IMR-90 (cell line): Measurements from ENCODE around the gene TGDS. TPM values are rescaled to one million over a fixed set of nuclear protein-coding genes. Genes with fewer than 3 reads are reported as not detected.

Experiments
- ATAC-seq: fragments of 200-7000 bp; cut with Tn5 transposase; 2 replicates; pipeline ENCODE4 v1.9.1; 2020; ENCODE audit warnings: low read depth, mild to moderate bottlenecking, moderate library complexity
- BruUV-seq: library from RNA; stranded (reverse); fragments of 400-500 nt; replicated peaks from 2 replicates; lab custom pipeline; 2021; lab: Mats Ljungman, UMichigan
- CTCF ChIA-PET: fragments of 300-600 bp; formaldehyde crosslinking; extraction: SDS; loops from one replicate; lab custom pipeline; 2021; ENCODE audit warnings: antibody characterized with exemption; lab: Yijun Ruan, JAX
- POLR2A ChIA-PET: fragments of 300-600 bp; sonication (Branson Sonifier 250); formaldehyde crosslinking; loops from one replicate; lab custom pipeline; 2022; ENCODE audit warnings: antibody characterized with exemption; ENCODE audit not compliant: unreplicated experiment; lab: Charles Lee
- DNase-seq: peaks from one replicate; pipeline ENCODE4 v3.0.0; 2013
- H2AFZ ChIP-seq: replicated peaks from 2 replicates; pipeline ENCODE3; 2013; ENCODE audit warnings: low read length, mild to moderate bottlenecking; ENCODE audit not compliant: poor library complexity
- H2AK5ac ChIP-seq: 2 replicates; pipeline ENCODE4 v1.6.1; 2013; ENCODE audit warnings: low read depth, low read length, inconsistent platforms
- H2AK9ac ChIP-seq: replicated peaks from 2 replicates; pipeline ENCODE3; 2013; ENCODE audit warnings: mild to moderate bottlenecking, low read depth, low read length, moderate library complexity; ENCODE audit not compliant: poor library complexity
- H2BK120ac ChIP-seq: 2 replicates; pipeline ENCODE4 v1.6.1; 2013; ENCODE audit warnings: low read depth, low read length, inconsistent platforms
- H2BK15ac ChIP-seq: 3 replicates; pipeline ENCODE4 v1.6.1; 2013; ENCODE audit warnings: low read depth, low read length, inconsistent platforms
- H2BK20ac ChIP-seq: 2 replicates; pipeline ENCODE4 v1.6.1; 2013; ENCODE audit warnings: low read depth, mild to moderate bottlenecking, inconsistent platforms, low read length, moderate library complexity
- H2BK5ac ChIP-seq: 2 replicates; pipeline ENCODE4 v1.6.1; 2013; ENCODE audit warnings: mild to moderate bottlenecking, low read depth, low read length, inconsistent platforms; ENCODE audit not compliant: poor library complexity, severe bottlenecking
- H3K14ac ChIP-seq: replicated peaks from 2 replicates; pipeline ENCODE4 v1.6.1; 2013; ENCODE audit warnings: low read depth, low read length, inconsistent platforms
- H3K18ac ChIP-seq: 2 replicates; pipeline ENCODE4 v1.6.1; 2013; ENCODE audit warnings: low read depth, low read length, control low read depth
- H3K23ac ChIP-seq: 2 replicates; pipeline ENCODE4 v1.6.1; 2013; ENCODE audit warnings: low read depth, low read length, inconsistent platforms
- H3K27ac ChIP-seq: 2 replicates; pipeline ENCODE4 v1.5.1; 2013; ENCODE audit warnings: mild to moderate bottlenecking, control low read depth, low read length; ENCODE audit not compliant: insufficient read depth
- H3K27me3 ChIP-seq: 2 replicates; pipeline ENCODE4 v1.6.1; 2013; ENCODE audit warnings: low read length; ENCODE audit not compliant: control insufficient read depth, insufficient read depth
- H3K36me3 ChIP-seq: 2 replicates; pipeline ENCODE4 v1.6.1; 2013; ENCODE audit warnings: low read length, mixed read lengths; ENCODE audit not compliant: control insufficient read depth, insufficient read depth
- H3K4ac ChIP-seq: 2 replicates; pipeline ENCODE4 v1.6.1; 2013; ENCODE audit warnings: low read depth, low read length, inconsistent platforms
- H3K4me1 ChIP-seq: 2 replicates; pipeline ENCODE4 v1.6.1; 2013; ENCODE audit warnings: low read length, mixed read lengths; ENCODE audit not compliant: control insufficient read depth, insufficient read depth
- H3K4me2 ChIP-seq: 2 replicates; pipeline ENCODE4 v1.6.1; 2013; ENCODE audit warnings: low read depth, mild to moderate bottlenecking, control low read depth, low read length, moderate library complexity
- H3K4me3 ChIP-seq: 2 replicates; pipeline ENCODE4 v1.5.1; 2013; ENCODE audit warnings: low read depth, mild to moderate bottlenecking, control low read depth, low read length, moderate library complexity; ENCODE audit not compliant: insufficient read depth
- H3K56ac ChIP-seq: 2 replicates; pipeline ENCODE4 v1.6.1; 2013; ENCODE audit warnings: low read length, inconsistent platforms; ENCODE audit not compliant: insufficient read depth; ENCODE audit errors: extremely low read depth
- H3K79me1 ChIP-seq, 2 experiments: 2 replicates each; pipeline ENCODE4 v1.6.1; 2013; ENCODE audit warnings: low read length in 2 of 2, inconsistent platforms in 1 of 2, low read depth in 1 of 2
- H3K9ac ChIP-seq: 2 replicates; pipeline ENCODE4 v1.6.1; 2013; ENCODE audit warnings: low read depth, low read length, control low read depth
- H3K9me1 ChIP-seq: 2 replicates; pipeline ENCODE4 v1.6.1; 2013; ENCODE audit warnings: low read length, inconsistent platforms; ENCODE audit not compliant: insufficient read depth
- H3K9me3 ChIP-seq: 2 replicates; pipeline ENCODE4 v1.6.1; 2013; ENCODE audit warnings: low read length; ENCODE audit not compliant: control insufficient read depth, insufficient read depth
- H4K20me1 ChIP-seq: 2 replicates; pipeline ENCODE4 v1.6.1; 2013; ENCODE audit warnings: low read length, inconsistent platforms; ENCODE audit not compliant: insufficient read depth
- H4K5ac ChIP-seq: 2 replicates; pipeline ENCODE4 v1.6.1; 2013; ENCODE audit warnings: mild to moderate bottlenecking, low read depth, low read length, control low read depth
- H4K8ac ChIP-seq, 2 experiments: 2 replicates each; pipeline ENCODE4 v1.6.1; 2013; ENCODE audit warnings: low read depth in 2 of 2, low read length in 2 of 2, control low read depth in 1 of 2, inconsistent platforms in 1 of 2
- H4K91ac ChIP-seq: 2 replicates; pipeline ENCODE4 v1.6.1; 2013; ENCODE audit warnings: low read depth, low read length, inconsistent platforms; ENCODE audit not compliant: insufficient read depth
- CEBPB ChIP-seq: IDR thresholded peaks from 2 replicates; pipeline ENCODE4 v1.6.1; 2012; ENCODE audit warnings: low read depth, low read length, improper control_type of control experiment
- FOS ChIP-seq: fragments of 150-350 bp; IDR thresholded peaks from 2 replicates; pipeline ENCODE4 v1.6.1; 2016; ENCODE audit warnings: low read depth, low read length
- RAD21 ChIP-seq: IDR thresholded peaks from 2 replicates; pipeline ENCODE4 v1.6.1; 2012; ENCODE audit warnings: low read length, improper control_type of control experiment
- SMC3 ChIP-seq: fragments of 150-350 bp; IDR thresholded peaks from 2 replicates; pipeline ENCODE4 v1.6.1; 2016; ENCODE audit warnings: low read depth, mild to moderate bottlenecking, antibody characterized with exemption, low read length, moderate library complexity
- WGBS, 2 experiments: methylation state at CpG; one replicate each; pipeline versions ENCODE4 v1.1.5 to v1.1.7; 2013; ENCODE audit warnings: missing lambda C conversion rate in 2 of 2; ENCODE audit not compliant: insufficient read length in 1 of 2; ENCODE audit errors: extremely low coverage in 2 of 2; 5-methylcytosine and 5-hydroxymethylcytosine counted together
- dilution Hi-C: fragments of 300-500 bp; cut with HindIII; formaldehyde crosslinking; loops from one replicate; pipeline ENCODE4 v1.14.3; 2018; ENCODE audit warnings: low sequenced_read_pairs; ENCODE audit not compliant: unreplicated experiment
- in situ Hi-C: fragments of 300-500 bp; cut with MboI; formaldehyde crosslinking; loops from 3 replicates; pipeline ENCODE4 v1.14.3; 2019; ENCODE audit warnings: low sequenced_read_pairs, inconsistent platforms, mixed read lengths
- intact Hi-C: fragments of 100-400 bp; cut with micrococcal nuclease; formaldehyde crosslinking; loops from 2 replicates; pipeline ENCODE4 v1.10.0; 2022
- polyA plus RNA-seq, 3 experiments: library from polyadenylated mRNA; depleted of rRNA; stranded (reverse); fragments of >200 nt; gene quantifications; 2 replicates each; pipeline ENCODE4 v1.2.3, GENCODE V29; 2012; ENCODE audit warnings: low replicate concordance in 1 of 3
- total RNA-seq: library from RNA; depleted of rRNA; stranded (reverse); fragments of >200 nt; gene quantifications from 2 replicates; pipeline ENCODE4 v1.2.3, GENCODE V29; 2012
- TF ChIP-seq, protein P1 (sequence below): conservative IDR thresholded peaks from 2 replicates; pipeline ENCODE4 v1.5.1; 2012; ENCODE audit warnings: mild to moderate bottlenecking, low read depth, low read length, improper control_type of control experiment

Gene TGDS
- total and polyA plus RNA-seq, 2 of the 4 experiments (the other 2 are of a cell fraction) = 9.6 to 15.6 TPM

DNA sequence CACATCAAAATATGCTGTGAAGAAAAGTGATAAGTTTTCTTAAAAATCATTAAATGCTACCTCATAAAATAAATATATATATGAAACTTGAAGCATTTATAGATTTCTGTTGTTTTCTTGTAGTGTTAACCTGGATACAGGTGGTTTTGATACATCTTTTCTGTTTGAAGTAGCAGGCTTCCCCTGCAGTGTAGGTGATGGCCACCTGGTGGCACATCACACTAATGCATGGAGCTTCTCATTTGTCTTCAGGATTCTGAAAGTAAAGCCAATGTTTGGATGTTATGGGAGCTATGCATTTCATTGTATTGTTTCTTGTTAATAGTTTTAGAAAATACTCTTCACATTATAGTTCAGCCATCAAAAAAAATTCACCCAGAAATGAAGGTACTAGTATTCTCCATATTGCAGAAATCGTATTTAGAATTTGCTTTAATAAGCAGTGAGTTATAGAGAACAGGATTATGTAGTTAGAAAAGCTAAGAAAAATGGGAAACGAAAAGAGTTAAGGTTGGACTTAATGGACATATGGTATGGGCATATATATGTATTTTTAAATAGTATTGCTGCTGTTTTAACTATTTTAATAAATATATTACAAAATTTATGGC lies 24.4 kb upstream of the TGDS start:
- no peak overlapping the region for H2AFZ ChIP-seq
- intact Hi-C loops (loop anchor here (5.0 kb wide), 1 partner anchor 87 kb away; no protein-coding TSS in a partner anchor), dilution Hi-C loops (no loop called here), in situ Hi-C loops (loop anchor here (25.0 kb wide), 1 partner anchor 1383 kb away; the partner anchor contains the start of gene GPC6)
- H2BK20ac ChIP-seq = no peak overlapping the region
- H4K91ac ChIP-seq = no peak overlapping the region
- no peak overlapping the region for H3K4ac ChIP-seq
- H3K4me1 ChIP-seq = no peaks in the 10 kb centered on the region
- H2BK15ac ChIP-seq = no peak overlapping the region
- H2AK9ac ChIP-seq = no peak overlapping the region
- H3K9ac ChIP-seq = no peak overlapping the region
- no peaks in the 10 kb centered on the region for H3K9me3 ChIP-seq
- no peak overlapping the region for H3K14ac ChIP-seq
- no peak overlapping the region for H3K23ac ChIP-seq
- WGBS, 2 experiments = no CpG with 5 or more reads among the region's 2 CpGs
- ATAC-seq (peak; percentile 68), DNase-seq (peak; percentile 41)
- no peaks in the 10 kb centered on the region for H3K27me3 ChIP-seq
- no peak overlapping the region for H2BK5ac ChIP-seq
- no peak overlapping the region for H3K56ac ChIP-seq
- H3K4me3 ChIP-seq = no peak overlapping the region
- no peak overlapping the region for H4K8ac ChIP-seq
- H3K27ac ChIP-seq = no peak overlapping the region
- H3K18ac ChIP-seq = no peak overlapping the region
- peaks cover 14% of the 10 kb centered on the region for H3K36me3 ChIP-seq
- H4K20me1 ChIP-seq = peaks cover 6% of the 10 kb centered on the region; the same call in 1 of the 2 replicates
- ChIA-PET POLR2A (no interaction called here), CTCF (interaction anchor here (0.7 to 1.8 kb wide), 7 partner anchors 8 to 784 kb away, joined by 3 to 5 read pairs (median 4); no protein-coding TSS in a partner anchor)
- H3K9me1 ChIP-seq = no peaks in the 10 kb centered on the region
- H4K5ac ChIP-seq = no peak overlapping the region
- H3K79me1 ChIP-seq = peaks cover 6 to 13% of the 10 kb centered on the region in 2 experiments; a peak in 2 of 4 replicates
- peak; percentile 58 for TF ChIP-seq SMC3
- TF ChIP-seq CEBPB = no peak
- peak; percentile 71 for TF ChIP-seq RAD21
- TF ChIP-seq, protein P1, sequence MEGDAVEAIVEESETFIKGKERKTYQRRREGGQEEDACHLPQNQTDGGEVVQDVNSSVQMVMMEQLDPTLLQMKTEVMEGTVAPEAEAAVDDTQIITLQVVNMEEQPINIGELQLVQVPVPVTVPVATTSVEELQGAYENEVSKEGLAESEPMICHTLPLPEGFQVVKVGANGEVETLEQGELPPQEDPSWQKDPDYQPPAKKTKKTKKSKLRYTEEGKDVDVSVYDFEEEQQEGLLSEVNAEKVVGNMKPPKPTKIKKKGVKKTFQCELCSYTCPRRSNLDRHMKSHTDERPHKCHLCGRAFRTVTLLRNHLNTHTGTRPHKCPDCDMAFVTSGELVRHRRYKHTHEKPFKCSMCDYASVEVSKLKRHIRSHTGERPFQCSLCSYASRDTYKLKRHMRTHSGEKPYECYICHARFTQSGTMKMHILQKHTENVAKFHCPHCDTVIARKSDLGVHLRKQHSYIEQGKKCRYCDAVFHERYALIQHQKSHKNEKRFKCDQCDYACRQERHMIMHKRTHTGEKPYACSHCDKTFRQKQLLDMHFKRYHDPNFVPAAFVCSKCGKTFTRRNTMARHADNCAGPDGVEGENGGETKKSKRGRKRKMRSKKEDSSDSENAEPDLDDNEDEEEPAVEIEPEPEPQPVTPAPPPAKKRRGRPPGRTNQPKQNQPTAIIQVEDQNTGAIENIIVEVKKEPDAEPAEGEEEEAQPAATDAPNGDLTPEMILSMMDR = peak; percentile 58
- no peak for TF ChIP-seq FOS
- no peak overlapping the region for H2BK120ac ChIP-seq
- BruUV-seq = no TSS peak
- no peak overlapping the region for H3K4me2 ChIP-seq
- H2AK5ac ChIP-seq = no peak overlapping the region
